OCI-LY7 (cell line): ENCODE results near the gene PTPRT. TPM values are rescaled to one million over a fixed set of nuclear protein-coding genes. Genes with fewer than 3 reads are reported as not detected.

Experiments
- BruUV-seq: library from RNA; stranded (reverse); fragments of 400-500 nt; replicated peaks from 2 replicates; lab custom pipeline; 2021; lab: Mats Ljungman, UMichigan
- CTCF ChIA-PET: fragments of 300-600 bp; sonication (Branson Sonifier 250); formaldehyde crosslinking; loops from one replicate; lab custom pipeline; 2022; ENCODE audit warnings: antibody characterized with exemption; ENCODE audit not compliant: unreplicated experiment; lab: Charles Lee
- POLR2A ChIA-PET: fragments of 300-600 bp; sonication (Branson Sonifier 250); formaldehyde crosslinking; loops from one replicate; lab custom pipeline; 2022; ENCODE audit warnings: antibody characterized with exemption; lab: Charles Lee
- DNase-seq: peaks from one replicate; pipeline ENCODE4 v3.0.0-alpha.2; 2015; ENCODE audit warnings: low spot score
- H2AFZ ChIP-seq: fragments of 200-600 bp; sonication (generic), shearing (Covaris generic); 2 replicates; pipeline ENCODE4 v1.6.1; 2014; ENCODE audit warnings: mild to moderate bottlenecking, antibody characterized with exemption, low read length, moderate library complexity
- H3K27ac ChIP-seq: fragments of 200-600 bp; sonication (generic); 2 replicates; pipeline ENCODE4 v1.5.1; 2014; ENCODE audit warnings: mixed run types, low read depth, mild to moderate bottlenecking, moderate library complexity, low read length, inconsistent platforms; ENCODE audit not compliant: poor library complexity, severe bottlenecking
- H3K36me3 ChIP-seq: fragments of 200-600 bp; sonication (generic); 2 replicates; pipeline ENCODE4 v1.6.1; 2014; ENCODE audit warnings: mild to moderate bottlenecking, antibody characterized with exemption, low read length, moderate library complexity, mixed read lengths; ENCODE audit not compliant: insufficient read depth
- H3K4me1 ChIP-seq: fragments of 200-600 bp; sonication (generic); 2 replicates; pipeline ENCODE4 v1.5.1; 2014; ENCODE audit warnings: mild to moderate bottlenecking, low read length; ENCODE audit not compliant: insufficient read depth, poor library complexity, severe bottlenecking
- H3K4me2 ChIP-seq: fragments of 200-600 bp; sonication (generic); 2 replicates; pipeline ENCODE4 v1.6.1; 2014; ENCODE audit warnings: mild to moderate bottlenecking, low read length
- H3K4me3 ChIP-seq: fragments of 200-600 bp; sonication (generic); 2 replicates; pipeline ENCODE4 v1.5.1; 2014; ENCODE audit warnings: mild to moderate bottlenecking, low read depth, low read length; ENCODE audit not compliant: poor library complexity, severe bottlenecking
- H3K79me2 ChIP-seq: fragments of 200-600 bp; sonication (generic); 2 replicates; pipeline ENCODE4 v1.6.1; 2016; ENCODE audit warnings: low read depth, mild to moderate bottlenecking, low read length, moderate library complexity, mixed read lengths; ENCODE audit not compliant: insufficient read depth
- H3K9me2 ChIP-seq: fragments of 200-600 bp; sonication (generic); 2 replicates; pipeline ENCODE4 v1.6.1; 2016; ENCODE audit warnings: mild to moderate bottlenecking, low read length, mixed read lengths; ENCODE audit not compliant: insufficient read depth
- H3K9me3 ChIP-seq: fragments of 200-600 bp; sonication (generic); 2 replicates; pipeline ENCODE4 v1.6.1; 2014; ENCODE audit warnings: mild to moderate bottlenecking, mixed run types, low read length, mixed read lengths
- H4K20me1 ChIP-seq: fragments of 200-600 bp; sonication (generic); 2 replicates; pipeline ENCODE4 v1.6.1; 2014; ENCODE audit warnings: mild to moderate bottlenecking, antibody characterized with exemption, low read length, moderate library complexity, mixed read lengths; ENCODE audit not compliant: insufficient read depth
- EZH2phosphoT487 ChIP-seq: fragments of 200-600 bp; sonication (generic); IDR thresholded peaks from 2 replicates; pipeline ENCODE4 v1.6.1; 2018; ENCODE audit warnings: low read depth, borderline replicate concordance, mild to moderate bottlenecking, mixed run types, antibody characterized with exemption, low read length, moderate library complexity, mixed read lengths
- intact Hi-C: fragments of 100-400 bp; cut with micrococcal nuclease; formaldehyde crosslinking; loops from one replicate; pipeline ENCODE4 v1.10.0; 2022; ENCODE audit not compliant: unreplicated experiment
- total RNA-seq, 2 experiments: library from RNA; depleted of rRNA in 1 of 2; stranded (reverse); fragments of >200 nt in 1 of 2; shearing (Covaris generic) in 1 of 2; gene quantifications; 2 replicates each; pipeline ENCODE4 v1.2.3, GENCODE V29; 2014 to 2022
- TF ChIP-seq, protein P1 (sequence below): fragments of 200-600 bp; sonication (generic); conservative IDR thresholded peaks from 2 replicates; pipeline ENCODE4 v1.5.1; 2014; ENCODE audit warnings: mild to moderate bottlenecking, antibody characterized with exemption, low read length, moderate library complexity, mixed read lengths

The PTPRT gene
- total RNA-seq, 2 experiments from 2014 or later: not detected

DNA sequence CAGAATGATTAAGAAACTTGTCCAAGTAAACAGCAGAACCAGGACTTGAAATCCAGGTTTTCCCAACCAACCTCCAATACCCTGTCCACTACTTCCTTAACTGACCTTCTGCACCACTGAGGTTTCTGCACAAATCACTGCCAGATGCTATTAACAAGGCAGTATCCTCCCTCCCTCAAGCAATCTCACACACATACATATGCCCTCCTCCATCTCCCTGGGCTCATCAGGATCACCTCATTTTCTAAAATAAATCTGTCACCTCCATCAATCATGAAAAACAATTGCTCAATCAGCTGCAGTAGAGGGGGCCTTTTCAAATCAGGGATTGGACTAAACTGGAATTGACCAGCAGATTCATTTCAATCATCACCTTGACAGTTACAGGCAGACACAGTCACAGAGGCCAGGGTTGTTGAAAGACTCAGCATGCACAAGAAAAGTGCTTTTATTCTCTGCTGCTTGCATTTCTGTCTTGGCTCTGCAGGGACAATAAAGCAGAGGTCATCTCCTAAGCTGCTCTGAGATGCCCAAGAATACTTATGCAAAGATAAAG is 539.4 kb downstream of the PTPRT start:
- ChIA-PET POLR2A (no interaction called here), CTCF (no interaction called here)
- TF ChIP-seq, protein P1, sequence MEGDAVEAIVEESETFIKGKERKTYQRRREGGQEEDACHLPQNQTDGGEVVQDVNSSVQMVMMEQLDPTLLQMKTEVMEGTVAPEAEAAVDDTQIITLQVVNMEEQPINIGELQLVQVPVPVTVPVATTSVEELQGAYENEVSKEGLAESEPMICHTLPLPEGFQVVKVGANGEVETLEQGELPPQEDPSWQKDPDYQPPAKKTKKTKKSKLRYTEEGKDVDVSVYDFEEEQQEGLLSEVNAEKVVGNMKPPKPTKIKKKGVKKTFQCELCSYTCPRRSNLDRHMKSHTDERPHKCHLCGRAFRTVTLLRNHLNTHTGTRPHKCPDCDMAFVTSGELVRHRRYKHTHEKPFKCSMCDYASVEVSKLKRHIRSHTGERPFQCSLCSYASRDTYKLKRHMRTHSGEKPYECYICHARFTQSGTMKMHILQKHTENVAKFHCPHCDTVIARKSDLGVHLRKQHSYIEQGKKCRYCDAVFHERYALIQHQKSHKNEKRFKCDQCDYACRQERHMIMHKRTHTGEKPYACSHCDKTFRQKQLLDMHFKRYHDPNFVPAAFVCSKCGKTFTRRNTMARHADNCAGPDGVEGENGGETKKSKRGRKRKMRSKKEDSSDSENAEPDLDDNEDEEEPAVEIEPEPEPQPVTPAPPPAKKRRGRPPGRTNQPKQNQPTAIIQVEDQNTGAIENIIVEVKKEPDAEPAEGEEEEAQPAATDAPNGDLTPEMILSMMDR: no peak
- no peak for TF ChIP-seq EZH2phosphoT487
- BruUV-seq: no TSS peak
- Histone ChIP-seq H3K4me1 (no peaks in the 10 kb centered on the region), H2AFZ (no peak overlapping the region), H3K36me3 (no peaks in the 10 kb centered on the region), H3K9me2 (no peaks in the 10 kb centered on the region), H3K9me3 (no peaks in the 10 kb centered on the region), H3K27ac (no peak overlapping the region), H3K4me3 (no peak overlapping the region), H3K79me2 (no peaks in the 10 kb centered on the region), H3K4me2 (no peak overlapping the region), H4K20me1 (no peaks in the 10 kb centered on the region)
- intact Hi-C loops: no loop called here
- no peak for DNase-seq

DNA sequence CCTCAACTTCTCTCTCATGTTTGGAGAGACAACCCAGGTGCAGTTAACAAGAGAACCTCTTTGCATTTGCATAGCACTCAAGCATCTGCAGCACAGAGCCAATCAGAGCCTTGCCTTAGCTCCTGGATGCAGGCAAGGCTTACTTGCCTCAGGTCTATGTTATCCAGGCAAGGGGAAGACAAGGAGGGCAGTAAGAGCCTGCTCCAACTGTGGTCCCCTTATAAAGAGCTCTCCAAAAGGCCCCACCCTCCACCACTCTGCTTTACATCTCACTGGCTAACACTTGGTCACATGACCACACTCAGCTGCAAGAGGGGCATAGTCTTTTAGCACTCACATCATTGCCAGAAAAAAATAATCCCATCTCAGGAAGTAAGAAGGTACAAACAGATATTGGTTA is 540.0 kb downstream of the PTPRT start:
- POLR2A ChIA-PET: no interaction called here

DNA sequence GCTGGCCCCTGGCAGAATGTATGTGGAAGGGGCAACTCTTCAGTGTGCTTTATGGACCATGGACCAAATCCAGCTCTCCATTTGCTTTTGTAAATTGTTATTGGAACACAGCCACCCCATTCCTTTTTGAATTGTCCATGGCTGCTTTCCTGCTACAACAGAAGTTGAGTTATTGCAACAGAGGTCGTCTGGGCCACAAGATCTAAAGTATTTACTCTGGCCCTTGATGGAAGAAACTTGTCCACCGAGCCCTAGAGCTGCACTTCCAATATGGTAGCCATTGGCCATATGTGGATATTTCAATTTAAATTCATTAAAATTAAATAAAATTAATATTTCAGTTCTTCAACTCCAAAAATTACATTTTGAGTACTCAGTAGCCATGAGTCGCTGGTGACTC is 543.5 kb downstream of the PTPRT start:
- Histone ChIP-seq H3K27ac (no peak overlapping the region), H3K36me3 (no peaks in the 10 kb centered on the region), H3K4me2 (no peak overlapping the region), H3K79me2 (no peaks in the 10 kb centered on the region), H4K20me1 (no peaks in the 10 kb centered on the region), H3K9me2 (no peaks in the 10 kb centered on the region), H3K4me1 (no peaks in the 10 kb centered on the region), H3K4me3 (no peak overlapping the region), H3K9me3 (no peaks in the 10 kb centered on the region), H2AFZ (no peak overlapping the region)
- DNase-seq: no peak
- no TSS peak for BruUV-seq
- no peak for TF ChIP-seq EZH2phosphoT487
- intact Hi-C loops: no loop called here
- ChIA-PET CTCF (no interaction called here), POLR2A (no interaction called here)

More for the DNA sequence above, 540.0 kb downstream of the PTPRT start:
- no peak for DNase-seq
- intact Hi-C loops: no loop called here
- BruUV-seq: no TSS peak
- H3K4me2 ChIP-seq: no peak overlapping the region
- H4K20me1 ChIP-seq: no peaks in the 10 kb centered on the region
- H2AFZ ChIP-seq: no peak overlapping the region
- H3K79me2 ChIP-seq: no peaks in the 10 kb centered on the region
- H3K4me1 ChIP-seq: no peaks in the 10 kb centered on the region
- H3K9me3 ChIP-seq: no peaks in the 10 kb centered on the region
- CTCF ChIA-PET: no interaction called here
- no peaks in the 10 kb centered on the region for H3K9me2 ChIP-seq
- no peak overlapping the region for H3K4me3 ChIP-seq
- no peaks in the 10 kb centered on the region for H3K36me3 ChIP-seq
- TF ChIP-seq, protein P1: no peak
- TF ChIP-seq EZH2phosphoT487: no peak
- no peak overlapping the region for H3K27ac ChIP-seq
